Sigmoid colon (tissue), 7 donors: Measurements from ENCODE around the gene GRB14. TPM values are rescaled to one million over a fixed set of nuclear protein-coding genes. Genes with fewer than 3 reads are reported as not detected.

Experiments used
- DNase-seq: peaks from one replicate; pipeline ENCODE4 v3.0.0-alpha.2; 2019
- H3K27ac ChIP-seq, 4 donors: fragments of 200-600 bp; sonication (generic); one replicate each; pipeline ENCODE4 v1.5.1; 2016 to 2019; ENCODE audit warnings: mild to moderate bottlenecking in 1 of 4
- H3K27me3 ChIP-seq, 3 donors: fragments of 200-600 bp; sonication (generic); one replicate each; pipeline ENCODE4 v1.5.1; 2019; ENCODE audit warnings: mild to moderate bottlenecking in 1 of 3
- H3K36me3 ChIP-seq, 4 donors: fragments of 200-600 bp; sonication (generic); one replicate each; pipeline ENCODE4 v1.5.1; 2016 to 2019
- H3K4me1 ChIP-seq, 4 donors: fragments of 200-600 bp; sonication (generic); one replicate each; pipeline ENCODE4 v1.5.1; 2017 to 2019
- H3K4me3 ChIP-seq, 4 donors: fragments of 200-600 bp; sonication (generic); one replicate each; pipeline ENCODE4 v1.5.1; 2017 to 2019; ENCODE audit warnings: mild to moderate bottlenecking in 2 of 4, moderate library complexity in 1 of 4
- H3K9me3 ChIP-seq, 4 donors: fragments of 200-600 bp in 3 of 4; sonication (generic) in 3 of 4; one replicate each; pipeline versions ENCODE4 v1.5.1 to v1.6.1; 2013 to 2019
- CTCF ChIP-seq, 4 experiments: fragments of 450-650 bp in 3 of 4; fragments of 200-600 bp in 1 of 4; IDR thresholded peaks; one replicate each; pipeline ENCODE4 v1.5.1; 2016 to 2019; ENCODE audit warnings: antibody characterized with exemption in 4 of 4, mild to moderate bottlenecking in 3 of 4, moderate library complexity in 2 of 4
- EP300 ChIP-seq, 4 donors: sonication (generic); formaldehyde crosslinking; IDR thresholded peaks; one replicate each; pipeline ENCODE4 v1.6.1; 2017; ENCODE audit warnings: antibody characterized with exemption in 4 of 4
- POLR2A ChIP-seq, 2 donors: fragments of 450-650 bp; IDR thresholded peaks; one replicate each; pipeline ENCODE4 v1.6.1; 2016; ENCODE audit warnings: antibody characterized with exemption in 2 of 2, mild to moderate bottlenecking in 2 of 2, moderate library complexity in 2 of 2
- POLR2AphosphoS5 ChIP-seq, 4 donors: sonication (generic); formaldehyde crosslinking; IDR thresholded peaks; one replicate each; pipeline ENCODE4 v1.6.1; 2017; ENCODE audit warnings: antibody characterized with exemption in 4 of 4
- WGBS, 2 donors: extraction: QIAGEN DNeasy Blood & Tissue Kit; methylation state at CpG; one replicate each; pipeline ENCODE4 v1.1.7; 2013; 5-methylcytosine and 5-hydroxymethylcytosine counted together
- intact Hi-C: fragments of 100-400 bp; cut with DNase I; formaldehyde crosslinking; loops from one replicate; pipeline ENCODE4 v1.15.1; 2023
- polyA plus RNA-seq, 3 donors: library from polyadenylated mRNA; stranded (reverse); fragments of 200-250 nt; gene quantifications; one replicate each; pipeline ENCODE4 v1.2.3, GENCODE V29; 2013
- total RNA-seq, 4 donors: library from RNA; depleted of rRNA; stranded (reverse); fragments of >200 nt; gene quantifications; one replicate each; pipeline ENCODE4 v1.1.0, GENCODE V29; 2016
- donor health status: healthy with polysubstance abuse.
- donor health status: Bipolar disorder and iron deficiency.
- donor health status: healthy.

Gene GRB14
- total and polyA plus RNA-seq, 7 donors: 0.46 to 19.8 (median 12.5) TPM

- H3K4me1 ChIP-seq: no peaks in the 10 kb centered on the region
- no peak overlapping the region for H3K4me3 ChIP-seq
- intact Hi-C loops: no loop called here
- WGBS, 2 donors: 6 to 23% methylated on average over 4 of the region's 4 CpGs
- no peaks in the 10 kb centered on the region for H3K36me3 ChIP-seq
- no peak overlapping the region for H3K27ac ChIP-seq
- no peak for TF ChIP-seq EP300 (IDR thresholded peaks at IDR 0.05)
- no peak for TF ChIP-seq POLR2AphosphoS5 (IDR thresholded peaks at IDR 0.05)
- no peak for TF ChIP-seq POLR2A (IDR thresholded peaks at IDR 0.05)
- TF ChIP-seq CTCF (IDR thresholded peaks at IDR 0.05): no peak
- H3K27me3 ChIP-seq: no peaks in the 10 kb centered on the region
- no peaks in the 10 kb centered on the region for H3K9me3 ChIP-seq
- DNase-seq: no peak
These were observed 164.7 kb downstream of the GRB14 start for GRCh38 chr2:164456619-164457018.

DNA sequence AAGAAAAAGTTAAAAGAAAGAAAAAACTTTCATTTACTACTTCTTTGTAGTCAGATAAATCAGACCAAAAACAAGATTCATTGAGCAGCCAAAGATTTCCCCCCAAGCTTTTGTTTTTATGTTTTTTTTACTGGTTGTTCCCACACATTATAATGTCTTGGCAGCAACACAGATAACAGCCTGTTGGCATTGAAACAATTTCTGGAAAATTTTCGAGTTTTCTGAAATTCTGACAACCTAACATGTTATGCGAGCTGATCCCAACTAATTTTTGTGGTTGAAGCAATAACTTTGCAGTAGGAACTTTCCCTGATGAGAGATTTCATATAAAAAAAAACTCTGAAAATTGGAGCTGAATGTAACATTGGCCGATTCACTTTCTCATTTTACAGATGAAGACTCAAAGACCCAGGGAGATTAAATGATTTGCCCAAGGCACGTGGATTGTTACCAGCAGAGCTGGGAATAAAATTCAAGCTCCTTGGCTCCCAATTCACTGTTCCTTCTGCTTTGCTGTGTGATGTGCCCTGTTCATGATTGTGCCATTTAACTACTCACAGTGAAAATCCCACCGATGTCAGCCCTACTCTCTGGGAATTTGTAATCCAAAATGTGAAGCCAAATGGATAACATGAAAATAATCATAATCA lies 167.5 kb downstream of the GRB14 start:
- H3K27ac ChIP-seq: no peak overlapping the region
- no peak for TF ChIP-seq EP300 (IDR thresholded peaks at IDR 0.05)
- TF ChIP-seq POLR2A (IDR thresholded peaks at IDR 0.05): no peak
- no peak for DNase-seq
- no peaks in the 10 kb centered on the region for H3K36me3 ChIP-seq
- no peaks in the 10 kb centered on the region for H3K9me3 ChIP-seq
- no peaks in the 10 kb centered on the region for H3K27me3 ChIP-seq
- H3K4me1 ChIP-seq: no peaks in the 10 kb centered on the region
- 79 to 87% methylated on average over 5 of the region's 5 CpGs for WGBS, 2 donors
- intact Hi-C loops: no loop called here
- H3K4me3 ChIP-seq: no peak overlapping the region

DNA sequence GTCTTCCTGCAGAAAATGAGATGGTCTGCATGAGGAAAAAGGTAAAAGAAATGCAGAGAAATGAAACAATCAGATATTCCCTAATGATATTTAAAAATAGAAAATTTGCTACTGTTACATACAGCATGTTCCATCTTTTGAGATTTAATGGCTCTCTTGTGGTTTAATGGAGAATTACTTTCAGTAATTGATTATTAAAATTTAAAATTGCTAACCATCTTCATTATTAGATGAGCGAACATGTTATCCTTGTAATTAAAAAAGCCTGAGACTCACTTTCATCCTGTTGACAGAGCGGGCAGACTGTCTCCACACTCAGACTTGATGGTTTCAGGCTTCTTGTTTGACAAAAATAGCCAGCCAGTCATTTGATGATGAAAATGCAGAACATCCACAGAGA lies 171.0 kb downstream of the GRB14 start:
- 94 to 95% methylated on average over 2 of the region's 2 CpGs for WGBS, 2 donors
- H3K27me3 ChIP-seq: no peaks in the 10 kb centered on the region
- no peak for TF ChIP-seq POLR2AphosphoS5 (IDR thresholded peaks at IDR 0.05)
- no peak for TF ChIP-seq POLR2A (IDR thresholded peaks at IDR 0.05)
- TF ChIP-seq EP300 (IDR thresholded peaks at IDR 0.05): no peak
- TF ChIP-seq CTCF (IDR thresholded peaks at IDR 0.05): no peak
- intact Hi-C loops: no loop called here
- no peak for DNase-seq
- no peaks in the 10 kb centered on the region for H3K9me3 ChIP-seq
- no peaks in the 10 kb centered on the region for H3K4me1 ChIP-seq
- H3K27ac ChIP-seq: no peak overlapping the region
- H3K4me3 ChIP-seq: no peak overlapping the region
- no peaks in the 10 kb centered on the region for H3K36me3 ChIP-seq

DNA sequence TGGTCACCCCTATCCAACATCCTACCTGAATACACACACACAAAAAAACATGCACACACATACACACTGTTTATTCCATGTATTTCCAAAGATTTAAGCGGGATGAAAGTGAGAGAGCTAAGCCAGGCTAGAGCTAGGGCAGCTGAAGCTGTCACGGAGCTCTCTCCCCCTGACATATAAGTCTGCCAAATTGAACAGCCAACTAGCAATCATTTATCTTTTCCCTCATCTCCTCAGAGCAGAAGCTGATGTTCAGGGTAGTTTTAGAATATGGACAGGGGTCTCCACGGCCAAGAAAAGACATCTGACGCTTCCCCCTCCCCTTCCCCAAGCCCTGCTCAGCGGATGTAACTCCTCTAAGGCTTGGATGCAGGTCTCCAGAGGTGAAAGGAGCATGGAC lies 171.6 kb downstream of the GRB14 start:
- Histone ChIP-seq H3K27ac (no peak overlapping the region), H3K9me3 (no peaks in the 10 kb centered on the region), H3K36me3 (no peaks in the 10 kb centered on the region), H3K27me3 (no peaks in the 10 kb centered on the region), H3K4me3 (no peak overlapping the region), H3K4me1 (no peaks in the 10 kb centered on the region)
- 76% methylated on average over 5 of the region's 5 CpGs for WGBS, 2 donors
- no peak for DNase-seq
- intact Hi-C loops: no loop called here
- TF ChIP-seq CTCF (IDR thresholded peaks at IDR 0.05) (no peak), POLR2AphosphoS5 (IDR thresholded peaks at IDR 0.05) (no peak), POLR2A (IDR thresholded peaks at IDR 0.05) (no peak), EP300 (IDR thresholded peaks at IDR 0.05) (no peak)

DNA sequence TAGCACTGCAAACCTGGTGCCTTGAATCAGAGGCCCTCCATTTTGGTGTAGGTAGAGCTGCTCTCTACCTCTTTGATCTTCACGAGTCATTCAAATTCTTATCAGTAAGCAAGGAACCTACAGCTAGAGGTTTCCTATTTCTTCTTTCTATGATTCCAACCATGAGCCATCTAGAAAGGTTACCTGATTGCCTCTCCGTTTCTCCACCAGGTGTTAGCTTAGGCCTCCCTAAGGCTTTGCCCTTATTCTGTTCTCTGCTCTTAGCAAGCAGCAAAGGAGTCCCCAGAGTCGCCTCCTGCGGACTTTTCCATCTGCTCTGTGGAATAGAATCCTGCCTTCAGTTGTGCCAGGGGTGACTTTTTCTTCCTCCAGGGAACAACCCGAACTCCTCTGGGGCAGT lies 173.6 kb downstream of the GRB14 start:
- intact Hi-C loops: no loop called here
- TF ChIP-seq POLR2AphosphoS5 (IDR thresholded peaks at IDR 0.05): no peak
- no peak for TF ChIP-seq CTCF (IDR thresholded peaks at IDR 0.05)
- no peak for TF ChIP-seq POLR2A (IDR thresholded peaks at IDR 0.05)
- TF ChIP-seq EP300 (IDR thresholded peaks at IDR 0.05): no peak
- Histone ChIP-seq H3K27me3 (no peaks in the 10 kb centered on the region), H3K4me3 (no peak overlapping the region), H3K36me3 (no peaks in the 10 kb centered on the region), H3K9me3 (no peaks in the 10 kb centered on the region), H3K27ac (no peak overlapping the region), H3K4me1 (no peaks in the 10 kb centered on the region)
- 84 to 86% methylated on average over 5 of the region's 5 CpGs for WGBS, 2 donors
- no peak for DNase-seq

Other genes starting within 250 kb of the GRB14 start
- 10 to 100 TPM; 17.6 to 22.4 (median 20.5) TPM for gene COBLL1, start 220.3 kb upstream of the GRB14 start, total RNA-seq
- 1 to 10 TPM; 3.9 to 9.0 (median 7.1) TPM for gene COBLL1, start 220.3 kb upstream of the GRB14 start, polyA plus RNA-seq